HG03558 (cell line): ENCODE measurements around the gene GMEB1.
"Not testable (repeated sequence)": the region's sequence is repeated elsewhere in the genome, so short reads cannot be mapped to it uniquely, and the experiment has no call there.

Experiments used
- ATAC-seq: cut with Tn5 transposase; IDR thresholded peaks from one replicate; pipeline ENCODE4 v1.9.1; 2021; ENCODE audit warnings: moderate number of reproducible peaks; ENCODE audit not compliant: unreplicated experiment; ENCODE audit errors: extremely low read depth

The GMEB1 gene, protein sequence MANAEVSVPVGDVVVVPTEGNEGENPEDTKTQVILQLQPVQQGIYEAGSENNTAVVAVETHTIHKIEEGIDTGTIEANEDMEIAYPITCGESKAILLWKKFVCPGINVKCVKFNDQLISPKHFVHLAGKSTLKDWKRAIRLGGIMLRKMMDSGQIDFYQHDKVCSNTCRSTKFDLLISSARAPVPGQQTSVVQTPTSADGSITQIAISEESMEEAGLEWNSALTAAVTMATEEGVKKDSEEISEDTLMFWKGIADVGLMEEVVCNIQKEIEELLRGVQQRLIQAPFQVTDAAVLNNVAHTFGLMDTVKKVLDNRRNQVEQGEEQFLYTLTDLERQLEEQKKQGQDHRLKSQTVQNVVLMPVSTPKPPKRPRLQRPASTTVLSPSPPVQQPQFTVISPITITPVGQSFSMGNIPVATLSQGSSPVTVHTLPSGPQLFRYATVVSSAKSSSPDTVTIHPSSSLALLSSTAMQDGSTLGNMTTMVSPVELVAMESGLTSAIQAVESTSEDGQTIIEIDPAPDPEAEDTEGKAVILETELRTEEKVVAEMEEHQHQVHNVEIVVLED

DNA sequence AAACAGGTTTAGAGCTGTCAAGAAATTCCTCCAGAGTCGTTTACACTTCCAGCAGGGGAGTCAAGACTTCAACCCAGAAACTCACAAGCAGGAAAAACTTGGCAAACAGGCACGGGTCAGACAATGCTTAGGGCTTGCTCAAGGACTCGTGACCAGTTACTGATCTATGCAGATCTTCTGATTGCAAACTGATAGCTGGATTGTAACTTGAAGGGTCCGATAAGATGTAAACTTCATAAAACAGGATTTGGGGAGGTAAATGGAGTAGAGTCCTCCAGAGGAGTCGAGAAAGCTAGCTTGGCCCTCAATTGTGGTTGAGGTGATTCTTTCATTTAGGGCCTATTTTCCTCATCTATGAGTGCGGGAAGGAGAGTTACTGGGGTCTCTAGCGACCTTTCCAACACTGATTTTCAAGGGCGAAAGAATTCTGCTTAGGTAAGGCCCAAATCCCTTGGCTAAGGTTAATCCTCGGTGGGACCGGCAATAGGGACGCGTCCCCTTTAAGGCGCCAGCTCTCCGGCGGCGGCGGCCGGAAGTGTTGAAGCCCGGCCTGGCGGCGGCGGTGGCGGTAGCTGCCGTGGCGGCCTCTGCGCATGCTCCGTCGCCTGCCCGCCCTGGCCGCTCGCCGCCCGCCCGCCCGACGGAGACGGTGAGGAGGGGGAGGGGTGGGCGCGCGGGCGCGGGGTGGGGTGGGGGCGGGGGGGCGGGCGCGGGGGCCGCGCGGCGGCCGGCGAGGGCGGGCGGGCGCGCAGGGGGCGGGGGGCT is at the start of gene GMEB1:
TSS of gene GMEB1 (plus strand) at position 594 of the 765 bp plus-strand sequence. CDS start 14,829 bp downstream, outside the sequence.
- peak; percentile 49 for ATAC-seq

DNA sequence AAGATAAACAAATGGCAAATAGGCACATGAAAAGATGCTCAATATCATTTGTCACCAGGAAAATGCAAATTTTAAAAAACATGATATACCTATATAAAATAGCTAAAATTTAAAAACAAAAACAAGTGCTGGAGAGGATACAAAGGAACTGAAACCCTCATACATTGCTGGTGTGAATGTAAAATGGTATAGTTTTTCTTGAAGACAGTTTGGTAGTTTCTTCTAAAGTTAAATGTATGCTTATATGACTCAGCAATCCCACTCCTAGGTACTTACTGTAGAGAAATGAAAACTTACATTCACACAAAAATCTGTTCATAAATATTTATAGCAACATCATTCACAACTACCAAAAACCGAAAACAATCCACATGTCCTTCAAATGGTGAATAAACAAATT is 36.9 kb upstream of the GMEB1 start:
- ATAC-seq: no peak

DNA sequence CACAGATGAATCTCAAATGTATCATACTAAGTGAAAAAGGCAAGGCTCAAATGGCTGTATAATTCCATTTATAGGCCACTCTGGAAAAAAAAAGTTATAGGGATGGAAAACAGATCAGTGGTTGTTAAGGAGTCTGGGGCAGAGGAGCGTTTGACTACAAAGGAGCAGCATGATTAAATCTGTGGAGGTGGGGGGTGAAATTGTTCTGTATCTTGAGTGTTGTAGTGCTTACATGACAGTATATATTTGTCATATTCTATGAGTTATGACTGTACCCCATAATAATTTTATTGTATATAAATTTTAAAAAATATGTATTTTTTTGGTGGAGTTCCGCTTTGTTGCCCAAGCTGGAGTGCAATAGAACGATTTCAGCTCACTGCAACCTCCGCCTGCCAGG is 36.0 kb upstream of the GMEB1 start:
- no peak for ATAC-seq

DNA sequence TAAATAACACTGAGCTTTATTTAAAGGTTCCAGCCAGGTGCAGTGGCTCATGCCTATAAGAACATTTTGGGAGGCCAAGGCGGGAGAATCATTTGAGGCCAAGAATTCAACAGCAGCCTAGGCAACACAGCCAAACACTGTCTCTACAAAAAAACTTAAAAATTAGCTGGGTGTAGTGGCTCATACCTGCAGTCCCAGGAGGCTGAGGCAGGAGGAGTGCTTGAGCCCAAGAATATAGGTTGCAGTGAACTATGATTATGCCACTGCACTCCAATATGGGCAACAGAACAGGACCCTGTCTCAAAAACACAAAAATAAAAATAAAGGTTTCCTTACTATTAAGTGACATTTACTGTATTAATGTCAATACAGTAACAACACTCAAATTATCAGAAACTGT is 27.8 kb upstream of the GMEB1 start:
- ATAC-seq: no peak

DNA sequence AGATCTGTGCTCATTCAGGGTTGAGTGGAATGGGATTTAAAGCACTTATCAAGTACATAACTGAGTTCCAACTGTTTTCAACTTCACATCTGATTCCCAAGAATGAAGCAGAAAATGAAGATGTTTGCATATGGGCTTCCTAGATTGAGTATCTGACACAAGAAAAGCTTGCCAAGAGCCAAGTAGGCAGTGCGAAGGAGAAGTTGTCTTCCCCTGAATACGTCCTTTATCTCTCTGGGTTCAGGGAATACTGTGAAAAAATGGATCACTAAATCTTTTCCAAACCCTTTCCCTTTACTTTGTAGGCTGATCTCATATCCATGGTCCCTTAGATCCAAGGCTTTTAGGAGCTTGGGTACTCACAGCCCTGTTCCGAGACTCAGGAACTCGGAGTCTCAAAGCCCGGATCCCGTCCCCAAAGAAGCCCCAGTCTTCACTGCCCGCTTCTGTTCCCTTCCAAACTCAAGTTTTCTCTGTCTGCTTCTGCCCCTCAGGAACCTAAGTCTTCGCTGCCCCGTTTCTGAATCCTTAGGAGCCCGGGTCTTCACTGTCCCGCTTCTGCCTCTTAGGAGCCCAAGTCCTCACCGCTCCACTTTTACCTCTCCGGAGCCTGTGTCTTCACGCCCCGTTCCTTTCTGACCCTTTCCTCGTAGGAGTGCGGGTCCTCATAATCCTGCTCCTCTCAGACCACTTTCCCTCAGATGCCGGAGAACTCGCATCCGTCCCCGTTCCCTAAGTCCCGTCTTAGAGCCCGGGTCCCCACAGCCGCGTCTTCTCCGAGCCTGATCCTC is 26.3 kb upstream of the GMEB1 start:
- ATAC-seq: no peak

DNA sequence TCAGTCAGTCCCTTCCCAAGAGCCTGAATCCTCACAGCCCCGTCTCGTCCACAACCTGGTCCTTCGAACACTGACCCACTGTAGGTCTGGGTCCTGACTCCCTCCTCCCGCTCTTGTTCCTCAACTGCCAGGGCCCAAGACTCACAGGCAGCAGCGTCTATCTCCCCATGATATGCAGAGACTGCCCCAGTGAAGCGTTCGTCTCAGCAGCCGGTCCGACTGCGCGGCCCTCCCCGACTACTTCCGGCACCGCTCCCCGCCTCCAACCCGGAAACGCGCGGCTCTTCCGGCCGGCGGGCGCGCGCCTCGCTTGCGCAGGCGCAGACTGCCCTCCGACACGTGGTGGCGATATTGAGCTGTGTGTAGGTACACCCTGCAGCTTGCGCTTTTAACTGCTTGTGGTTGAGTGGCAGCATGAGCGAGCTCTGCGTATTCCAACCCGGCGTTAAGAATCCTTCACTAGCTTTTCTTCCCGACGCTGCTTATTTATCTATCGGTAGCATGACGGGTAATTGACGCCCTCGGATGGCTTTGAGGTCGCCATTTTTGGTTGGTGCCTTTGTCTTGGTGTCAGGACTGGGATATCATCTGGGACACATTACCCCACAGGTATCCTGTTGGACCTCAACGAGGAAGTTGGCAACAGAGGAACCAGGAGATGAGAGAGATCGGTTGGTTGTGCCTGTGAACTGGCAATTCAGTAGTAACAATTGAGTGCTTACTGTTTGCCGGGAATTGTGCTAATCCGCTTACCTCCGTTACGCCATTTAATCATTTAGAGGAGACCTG is 25.5 kb upstream of the GMEB1 start, which contains the start of gene TAF12:
TSS of gene TAF12 (minus strand) at position 221 of the 789 bp plus-strand sequence. CDS start 20,986 bp downstream, outside the sequence.
- ATAC-seq: peak; percentile 44

DNA sequence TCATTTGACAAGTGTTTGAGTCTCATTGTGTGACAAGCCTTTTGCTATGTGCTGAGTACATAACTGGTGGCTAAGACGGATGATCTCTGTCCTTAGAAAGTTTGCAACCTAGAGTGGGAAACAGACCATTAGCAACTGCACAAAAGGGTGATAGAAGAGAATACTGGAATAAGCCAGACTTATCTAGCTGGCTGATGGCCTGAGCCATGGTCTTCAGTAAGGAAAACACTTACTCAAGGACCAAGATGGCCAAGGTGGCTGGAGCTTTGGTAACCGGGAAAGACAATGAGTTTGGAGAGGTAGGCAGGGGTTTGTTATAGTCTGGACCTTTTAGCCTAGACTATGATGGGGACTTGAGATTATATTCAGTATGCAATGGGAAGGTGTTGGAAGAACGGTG is 24.1 kb upstream of the GMEB1 start:
- no peak for ATAC-seq

DNA sequence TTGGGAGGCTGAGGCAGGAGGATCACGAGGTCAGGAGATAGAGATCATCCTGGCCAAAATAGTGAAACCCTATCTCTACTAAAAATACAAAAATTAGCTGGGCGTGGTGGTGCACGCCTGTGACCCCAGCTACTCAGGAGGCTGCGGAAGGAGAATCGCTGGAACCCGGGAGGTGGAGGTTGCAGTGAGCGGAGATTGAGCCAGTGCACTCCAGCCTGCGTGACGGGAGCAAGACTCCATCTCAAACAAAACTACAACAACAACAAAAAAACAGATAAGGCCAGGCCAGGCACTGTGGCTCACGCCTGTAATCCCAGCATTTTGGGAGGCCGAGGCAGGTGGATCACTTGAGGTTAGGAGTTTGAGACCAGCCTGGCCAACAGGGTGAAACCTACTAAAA is 23.2 kb upstream of the GMEB1 start:
- not testable (repeated sequence) for ATAC-seq

DNA sequence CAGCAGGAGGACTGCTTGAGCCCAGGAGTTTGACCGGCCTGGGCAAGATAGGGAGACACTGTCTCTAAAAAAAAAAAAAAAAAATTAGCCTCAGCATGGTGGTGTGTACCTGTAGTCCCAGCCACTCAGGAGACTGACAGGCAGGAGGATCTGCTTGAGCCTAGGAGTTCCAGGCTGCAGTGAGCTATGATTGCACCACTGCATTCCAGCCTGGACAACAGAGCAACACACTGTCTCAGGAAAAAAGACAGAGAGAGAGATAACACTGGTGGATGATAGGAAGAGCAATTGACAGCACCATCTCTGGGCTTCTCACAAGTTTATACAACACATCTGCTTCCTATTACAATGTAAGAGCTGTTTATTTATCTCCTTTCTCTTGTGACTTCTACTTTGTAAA is 22.5 kb upstream of the GMEB1 start:
- ATAC-seq: no peak

DNA sequence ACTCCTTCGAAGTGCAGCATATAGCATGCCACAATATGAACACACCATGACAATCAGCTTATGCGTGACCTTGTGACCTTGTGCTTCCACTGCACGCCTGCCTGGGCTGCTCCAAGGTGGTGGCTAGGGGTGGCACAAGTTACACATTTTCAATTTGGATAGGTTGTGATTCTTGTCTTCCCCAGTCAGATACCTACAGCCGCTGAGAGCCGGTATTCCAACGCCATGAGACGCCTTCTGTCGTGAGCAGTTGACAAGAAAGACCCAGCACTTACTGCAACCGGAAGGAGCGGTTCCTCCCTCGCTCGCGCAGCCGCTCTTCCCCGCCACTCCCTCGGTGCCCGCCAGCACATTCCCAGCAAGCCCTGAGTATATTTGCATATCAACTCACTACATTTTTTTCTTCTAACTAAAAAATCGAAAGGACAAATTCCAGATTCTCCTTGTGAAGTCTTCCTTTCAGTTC is 20.5 kb upstream of the GMEB1 start:
- peak; percentile 26 for ATAC-seq

DNA sequence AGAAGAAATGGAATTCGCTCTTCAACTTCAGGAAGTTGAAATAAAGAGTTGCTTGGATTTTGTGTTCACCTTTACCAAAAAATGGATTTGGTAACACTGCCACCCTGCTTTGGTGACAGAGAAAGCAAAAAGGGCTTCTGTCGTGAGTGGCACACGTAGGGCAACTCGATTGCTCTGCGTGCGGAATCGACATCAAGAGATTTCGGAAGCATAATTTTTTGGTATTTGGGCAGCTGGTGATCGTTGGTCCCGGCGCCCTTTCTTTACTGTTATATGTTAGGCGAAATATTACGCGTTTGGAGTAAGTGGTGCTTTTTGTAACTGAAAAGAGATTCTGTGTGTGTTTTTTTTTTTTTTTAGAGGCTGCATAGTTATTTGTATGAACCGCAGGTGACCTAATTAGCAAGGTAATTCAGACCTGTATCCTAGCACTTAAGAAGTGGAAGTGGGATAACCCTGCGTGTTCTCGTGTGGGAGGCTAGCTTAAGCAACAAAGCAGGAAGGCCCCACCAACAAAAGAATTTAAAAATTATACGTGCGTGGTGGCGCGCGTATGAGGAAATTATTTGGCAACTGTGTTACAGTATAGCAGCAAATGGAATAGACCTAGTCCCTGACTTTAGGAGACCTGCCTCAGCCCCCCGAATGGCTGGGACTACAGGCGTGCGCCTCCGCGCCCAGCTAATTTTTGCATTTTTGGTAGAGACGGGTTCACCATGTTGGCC is 19.9 kb upstream of the GMEB1 start, which contains the start of gene RNU11:
TSS of gene RNU11 (plus strand) at position 127 of the 725 bp plus-strand sequence.
- ATAC-seq: peak; percentile 43

DNA sequence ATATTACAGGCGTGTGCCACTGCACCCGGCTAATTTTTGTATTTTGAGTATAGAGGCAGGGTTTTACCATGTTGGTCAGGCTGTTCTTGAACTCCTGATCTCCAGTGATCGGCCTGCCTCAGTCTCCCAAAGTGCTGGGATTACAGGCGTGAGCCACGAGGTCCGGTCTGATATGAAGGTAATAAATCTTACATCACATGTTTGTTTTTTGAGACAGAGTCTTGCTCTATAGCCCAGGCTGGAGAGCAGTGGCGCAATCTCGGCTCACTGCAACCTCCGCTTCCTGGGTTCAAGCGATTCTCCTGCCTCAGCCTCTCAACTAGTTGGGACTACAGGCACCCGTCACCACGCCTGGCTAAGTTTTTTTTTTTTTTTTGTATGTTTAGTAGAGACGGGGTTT is 15.5 kb upstream of the GMEB1 start:
- not testable (repeated sequence) for ATAC-seq

DNA sequence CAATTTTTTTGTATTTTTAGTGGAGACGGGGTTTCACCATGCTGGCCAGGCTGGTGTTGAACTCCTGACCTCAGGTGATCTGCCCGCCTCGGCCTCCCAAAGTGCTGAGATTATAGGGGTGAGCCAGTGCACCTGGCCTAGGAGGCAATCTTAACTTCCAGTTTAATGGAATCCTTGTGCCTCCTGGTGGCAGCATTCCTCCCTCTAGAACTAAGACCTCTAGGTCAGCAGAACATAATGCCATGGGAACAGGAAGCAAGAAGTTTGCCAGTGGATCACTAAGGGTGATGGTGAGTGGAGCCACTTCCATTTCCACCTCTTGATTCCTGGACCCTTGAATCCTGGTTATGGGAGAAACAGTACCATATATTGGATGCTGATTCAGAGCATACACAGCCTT is 14.7 kb upstream of the GMEB1 start:
- ATAC-seq: not testable (repeated sequence)

DNA sequence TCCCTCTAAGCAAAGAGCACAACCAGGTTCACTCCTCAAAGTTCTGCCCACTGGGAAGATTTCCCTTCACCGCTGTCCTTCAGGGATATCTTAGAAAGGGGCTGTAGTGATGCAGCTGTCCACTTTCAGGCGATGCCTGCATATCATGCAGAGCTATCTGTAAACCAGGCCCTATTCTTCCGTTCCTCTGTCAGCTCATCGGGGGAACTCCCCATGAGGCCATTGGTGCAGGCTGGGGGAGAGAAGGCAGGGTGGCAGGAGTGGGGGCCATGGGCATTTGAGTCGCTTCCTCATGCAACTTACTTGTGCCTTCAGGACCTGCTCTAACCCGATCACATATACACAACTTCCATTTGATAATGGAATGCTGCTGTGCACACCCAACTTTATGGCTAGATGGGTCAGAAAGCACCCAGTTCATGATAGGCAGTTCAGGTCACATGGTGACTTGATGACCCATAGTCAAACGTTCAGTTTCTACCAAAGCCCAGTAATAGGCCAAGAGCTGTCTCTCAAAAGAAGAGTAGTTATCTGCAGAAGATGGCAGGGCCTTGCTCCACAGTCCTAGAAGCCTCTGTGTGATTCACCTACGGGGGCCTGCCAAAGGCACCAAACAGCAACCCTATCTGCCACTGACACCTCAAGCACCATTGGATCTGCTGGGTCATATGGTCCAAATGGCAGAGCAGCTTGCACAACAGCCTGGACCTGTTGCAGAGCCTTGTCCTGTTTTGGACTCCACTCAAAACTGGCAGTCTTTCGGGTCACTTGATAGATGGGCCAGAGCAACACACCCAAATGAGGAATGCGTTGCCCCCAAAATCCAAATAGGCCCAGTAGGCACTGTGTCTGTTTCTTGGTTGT is 12.9 kb upstream of the GMEB1 start:
- ATAC-seq: not testable (repeated sequence)

DNA sequence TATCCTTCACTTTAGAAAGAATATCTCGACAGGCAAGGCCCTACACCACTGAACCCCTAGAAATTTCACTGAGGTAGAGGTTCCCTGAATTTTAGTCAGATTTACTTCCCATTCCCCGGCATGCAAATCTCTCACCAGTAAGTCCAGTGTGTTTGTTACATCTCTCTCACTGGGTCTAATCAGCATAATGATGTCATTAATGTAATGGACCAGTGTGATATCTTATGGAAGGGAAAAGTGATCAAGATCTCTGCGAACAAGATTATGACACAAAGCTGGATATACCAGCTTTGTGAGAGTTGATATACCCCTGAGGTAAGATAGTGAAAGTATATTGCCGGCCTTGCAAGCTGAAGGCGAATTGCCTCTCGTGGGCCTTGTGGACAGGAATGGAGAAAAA is 12.2 kb upstream of the GMEB1 start:
- ATAC-seq: no peak

DNA sequence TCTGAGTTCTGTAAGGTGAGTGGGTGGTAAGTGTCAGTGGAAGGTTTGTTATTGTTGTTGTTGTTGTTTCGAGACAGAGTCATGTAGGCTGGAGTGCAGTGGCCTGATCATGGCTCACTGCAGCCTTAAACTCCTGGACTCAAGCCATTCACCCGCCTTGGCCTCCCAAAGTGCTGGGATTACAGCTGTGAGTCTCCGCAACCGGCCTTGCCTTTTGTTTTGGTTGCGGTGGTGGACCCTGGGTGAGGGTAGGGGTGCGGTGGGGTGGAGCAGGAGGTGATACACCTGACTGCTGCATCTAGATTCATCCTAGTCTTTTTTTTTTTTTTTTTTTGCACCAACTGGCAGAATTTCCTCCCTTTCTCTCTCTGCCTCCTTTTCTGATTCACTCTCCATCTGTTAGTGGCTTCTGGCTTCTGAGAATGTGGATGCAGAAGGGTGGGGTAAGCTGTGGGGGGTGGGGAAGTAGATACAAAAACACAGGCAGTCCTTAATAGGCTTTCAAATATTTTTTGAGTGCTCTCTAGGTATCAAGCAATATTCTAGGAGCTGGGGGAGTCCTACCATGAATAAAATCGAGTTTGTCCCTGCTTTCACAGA is 4.6 kb upstream of the GMEB1 start:
- no peak for ATAC-seq

DNA sequence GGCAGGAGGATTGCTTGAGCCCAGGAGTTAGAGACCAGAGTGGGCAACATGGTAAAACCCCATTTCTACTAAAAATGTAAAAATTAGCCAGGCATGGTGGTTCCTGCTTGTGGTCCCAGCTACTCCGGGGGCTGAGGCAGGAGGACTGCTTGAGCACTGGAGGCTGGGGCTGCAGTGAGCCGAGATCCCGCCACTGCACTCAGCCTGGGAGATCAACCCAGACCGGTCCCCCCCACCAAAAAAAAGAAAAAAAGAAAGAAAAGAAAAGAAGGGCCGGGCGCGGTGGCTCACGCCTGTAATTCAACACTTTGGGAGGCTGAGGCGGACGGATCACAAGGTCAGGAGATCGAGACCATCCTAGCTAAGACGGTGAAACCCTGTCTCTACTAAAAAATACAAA is 1.8 kb upstream of the GMEB1 start:
- no peak for ATAC-seq
